HG03159 (cell line): ENCODE results near the gene ELL.
A peak's percentile ranks its signal among the peaks of the same experiment; 100 is the strongest.

Experiments
- ATAC-seq: cut with Tn5 transposase; IDR thresholded peaks from one replicate; pipeline ENCODE4 v1.9.1; 2021; ENCODE audit warnings: mild to moderate bottlenecking, moderate library complexity; ENCODE audit not compliant: unreplicated experiment

Gene ELL

GRCh38 chr19:18473003-18473705 lies 48.7 kb downstream of the ELL start:
- ATAC-seq, result no peak

- no peak for ATAC-seq
Observed at GRCh38 chr19:18470787-18471186, 51.1 kb downstream of the ELL start.

- no peak for ATAC-seq
Observed at GRCh38 chr19:18469069-18469846, 52.6 kb downstream of the ELL start.

- ATAC-seq, result no peak
Observed at GRCh38 chr19:18468517-18468916, 53.4 kb downstream of the ELL start.

GRCh38 chr19:18467978-18468377 lies 53.9 kb downstream of the ELL start:
- ATAC-seq, result no peak

- no peak for ATAC-seq
Observed at GRCh38 chr19:18466354-18466753, 55.5 kb downstream of the ELL start.

- no peak for ATAC-seq
Observed at GRCh38 chr19:18465964-18466339, 55.9 kb downstream of the ELL start.

GRCh38 chr19:18465214-18465963 lies 56.5 kb downstream of the ELL start:
- no peak for ATAC-seq

GRCh38 chr19:18464646-18465045 lies 57.2 kb downstream of the ELL start:
- ATAC-seq, result no peak

GRCh38 chr19:18461471-18461870 lies 60.4 kb downstream of the ELL start:
- no peak for ATAC-seq

- no peak for ATAC-seq
Observed at GRCh38 chr19:18460900-18461299, 61.0 kb downstream of the ELL start.

GRCh38 chr19:18457483-18458331 lies 64.2 kb downstream of the ELL start:
- ATAC-seq, result no peak

GRCh38 chr19:18456974-18457373 lies 64.9 kb downstream of the ELL start:
- ATAC-seq, result no peak

GRCh38 chr19:18456279-18456678 lies 65.6 kb downstream of the ELL start:
- ATAC-seq, result no peak

GRCh38 chr19:18453269-18454024 lies 68.4 kb downstream of the ELL start:
- no peak for ATAC-seq

GRCh38 chr19:18452386-18452785 lies 69.5 kb downstream of the ELL start:
- no peak for ATAC-seq

GRCh38 chr19:18450931-18451836 lies 70.7 kb downstream of the ELL start:
- peak; percentile 63 for ATAC-seq

- ATAC-seq, result no peak
Observed at GRCh38 chr19:18450021-18450930, 71.6 kb downstream of the ELL start.
